GM12872 (cell line): ENCODE results near the gene GABARAP.

Source experiments
- CTCF ChIP-seq: IDR thresholded peaks from 3 replicates; pipeline ENCODE4 v1.5.1; 2011; ENCODE audit warnings: low read depth, mild to moderate bottlenecking, low read length, moderate library complexity; ENCODE audit not compliant: insufficient read depth

GABARAP gene

GRCh38 chr17:7217113-7217987 is 24.9 kb downstream of the GABARAP start:
- no peak for TF ChIP-seq CTCF

- TF ChIP-seq CTCF: no peak
These were observed 25.8 kb downstream of the GABARAP start for GRCh38 chr17:7216242-7217112.

GRCh38 chr17:7215652-7216180 is 26.5 kb downstream of the GABARAP start:
- no peak for TF ChIP-seq CTCF

- TF ChIP-seq CTCF: no peak
These were observed 27.1 kb downstream of the GABARAP start for GRCh38 chr17:7215136-7215638.

GRCh38 chr17:7214300-7215135 is 27.7 kb downstream of the GABARAP start:
- peak; percentile 63; the same call in 2 of the 3 replicates for TF ChIP-seq CTCF

GRCh38 chr17:7213895-7214299 is 28.4 kb downstream of the GABARAP start:
- TF ChIP-seq CTCF: peak; percentile 61
